NCI-H1694 (cell line): Measurements from ENCODE around the gene FOXJ1.

Source experiments
- DNase-seq: peaks from one replicate; lab custom pipeline; 2025; lab: John Stamatoyannopoulos, UW

FOXJ1 gene

DNA sequence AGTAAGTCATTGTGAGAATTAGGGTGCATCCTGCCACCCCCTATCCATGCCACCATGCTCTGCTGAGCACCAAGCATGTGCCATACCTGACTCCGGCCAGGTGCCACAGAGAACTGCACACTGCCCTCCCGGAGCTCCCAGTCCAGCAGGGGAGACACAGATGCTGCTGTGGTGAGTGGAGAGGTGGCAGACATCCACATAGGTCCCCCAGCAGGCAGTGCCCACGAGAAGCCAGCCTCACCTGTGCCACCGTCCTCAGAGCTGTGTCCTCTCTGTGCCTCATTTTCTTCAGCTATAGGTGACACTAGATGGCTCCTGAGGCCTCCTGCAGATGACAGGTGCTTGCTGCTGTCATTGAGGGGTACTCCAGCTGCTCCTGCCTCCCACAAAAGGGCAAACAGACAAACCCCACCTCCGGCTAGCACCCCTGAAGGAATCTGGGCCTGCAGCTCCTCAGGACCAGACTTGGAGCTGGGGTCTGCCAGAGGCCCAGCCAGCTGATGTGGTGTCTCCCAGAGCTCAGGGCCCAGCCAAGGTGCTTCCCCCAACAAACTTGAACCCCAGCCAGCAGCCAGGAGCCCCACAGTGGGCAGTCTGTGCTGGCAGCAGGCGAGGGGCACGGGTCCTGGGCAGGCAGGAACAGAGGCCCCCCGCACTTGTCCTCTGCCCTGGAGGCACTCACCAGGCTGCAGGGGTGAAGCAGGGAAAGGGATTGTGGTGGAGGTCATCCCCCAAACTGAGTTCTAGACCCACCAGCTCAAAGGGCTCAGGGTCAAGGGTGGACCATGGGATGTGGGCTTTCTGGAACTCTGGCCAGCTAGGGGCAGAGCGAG lies 17.1 kb downstream of the FOXJ1 start:
- DNase-seq, result no peak

DNA sequence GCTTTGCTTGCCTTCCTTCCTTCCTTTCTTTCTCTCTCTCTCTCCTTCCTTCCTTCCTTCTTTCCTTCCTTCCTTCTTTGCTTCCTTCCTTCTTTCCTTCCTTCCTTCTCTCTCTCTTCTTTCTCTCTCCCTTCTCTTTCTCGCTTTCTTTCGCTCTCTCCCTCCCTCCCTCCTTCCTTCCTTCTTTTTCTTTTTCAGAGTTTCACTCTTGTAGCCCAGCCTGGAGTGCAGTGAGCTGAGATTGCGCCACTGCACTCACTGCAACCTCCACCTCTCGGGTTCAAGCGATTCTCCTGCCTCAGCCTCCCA lies 17.9 kb downstream of the FOXJ1 start:
- DNase-seq, result no peak

GRCh38 chr17:76122431-76123190 lies 18.4 kb downstream of the FOXJ1 start:
- DNase-seq, result no peak

DNA sequence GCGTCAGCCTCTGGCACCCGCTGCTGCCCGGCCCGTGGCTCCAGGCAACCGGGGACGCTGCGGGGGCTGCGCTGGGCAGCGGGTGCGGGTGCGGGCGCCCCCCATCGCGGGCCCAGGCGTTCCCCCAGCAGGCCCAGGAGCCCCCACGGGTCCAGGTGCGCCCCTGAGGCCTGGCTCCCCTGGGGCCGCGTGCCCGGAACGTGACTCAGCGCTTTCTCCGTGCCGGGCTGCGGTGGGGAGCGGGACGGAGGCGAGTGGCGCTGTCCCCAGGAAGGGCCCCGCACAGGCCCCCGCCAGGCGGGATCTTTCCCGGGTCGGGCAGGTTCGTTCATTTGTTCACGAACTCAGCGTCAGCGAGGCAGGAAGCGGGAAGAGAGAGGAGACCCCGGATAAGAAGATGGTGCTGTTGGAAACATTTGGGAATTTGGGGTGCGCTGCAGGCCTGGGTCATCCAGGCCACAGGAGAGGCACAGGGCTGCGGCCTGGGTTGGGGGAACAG lies 19.1 kb downstream of the FOXJ1 start:
- DNase-seq, result no peak

DNA sequence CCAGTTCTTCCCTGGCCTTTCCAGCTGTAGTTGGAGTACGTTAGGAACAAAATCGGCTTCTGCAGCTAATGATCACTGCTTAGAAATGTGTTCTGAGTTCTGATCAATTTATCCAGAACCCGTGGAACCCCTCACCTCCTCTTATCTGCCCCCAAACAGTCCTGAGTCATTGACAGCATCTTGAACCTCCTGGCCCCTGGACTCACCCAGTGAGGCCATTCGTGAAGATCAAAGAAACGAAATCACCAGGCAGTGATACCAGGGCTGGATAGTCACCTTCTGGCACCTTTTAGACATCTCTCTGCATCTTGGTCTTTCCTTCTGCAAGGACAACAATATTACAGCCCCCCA lies 20.4 kb downstream of the FOXJ1 start:
- DNase-seq, result no peak

- DNase-seq, result no peak
These were observed 21.4 kb downstream of the FOXJ1 start for GRCh38 chr17:76119409-76120371.

- no peak for DNase-seq
These were observed 25.8 kb downstream of the FOXJ1 start for GRCh38 chr17:76115138-76115754.

DNA sequence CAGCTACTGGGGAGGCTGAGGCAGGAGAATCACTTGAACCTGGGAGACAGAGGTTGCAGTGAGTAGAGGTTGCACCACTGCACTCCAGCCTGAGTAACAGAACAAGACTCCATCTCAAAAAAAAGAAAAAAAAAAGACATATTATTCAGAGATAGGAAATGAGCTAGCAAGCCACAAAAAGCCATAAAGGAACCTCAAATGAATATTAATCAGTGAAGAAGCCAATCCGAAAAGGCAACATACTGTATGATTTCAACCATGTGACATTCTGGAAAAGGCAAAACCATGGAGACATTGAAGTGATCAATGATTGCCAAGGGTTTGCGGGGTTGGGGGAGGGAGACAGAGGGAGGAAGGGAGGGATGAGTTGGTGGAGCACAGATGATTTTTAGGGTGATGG lies 29.1 kb downstream of the FOXJ1 start:
- DNase-seq, result no peak

DNA sequence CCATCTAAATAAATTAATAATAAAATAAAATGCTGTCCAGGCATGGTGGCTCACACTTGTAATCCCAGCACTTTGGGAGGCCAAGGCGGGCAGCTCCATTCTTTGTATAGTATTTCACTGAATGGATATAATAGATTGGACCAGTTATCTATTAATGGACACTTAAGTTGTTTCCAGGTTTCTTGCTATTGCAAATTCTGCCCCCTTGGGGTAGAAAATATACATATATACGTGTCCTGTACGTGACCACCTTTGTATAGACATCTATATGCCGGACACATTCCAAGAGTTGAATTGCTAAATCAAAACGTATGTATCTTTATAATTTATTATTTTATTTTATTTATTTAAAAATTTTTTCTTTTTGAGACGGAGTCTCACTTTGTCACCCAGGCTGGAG lies 33.5 kb downstream of the FOXJ1 start:
- DNase-seq, result no peak

GRCh38 chr17:76106703-76107102 lies 34.3 kb downstream of the FOXJ1 start:
- DNase-seq, result no peak

GRCh38 chr17:76104896-76105231 lies 36.2 kb downstream of the FOXJ1 start:
- DNase-seq, result no peak

DNA sequence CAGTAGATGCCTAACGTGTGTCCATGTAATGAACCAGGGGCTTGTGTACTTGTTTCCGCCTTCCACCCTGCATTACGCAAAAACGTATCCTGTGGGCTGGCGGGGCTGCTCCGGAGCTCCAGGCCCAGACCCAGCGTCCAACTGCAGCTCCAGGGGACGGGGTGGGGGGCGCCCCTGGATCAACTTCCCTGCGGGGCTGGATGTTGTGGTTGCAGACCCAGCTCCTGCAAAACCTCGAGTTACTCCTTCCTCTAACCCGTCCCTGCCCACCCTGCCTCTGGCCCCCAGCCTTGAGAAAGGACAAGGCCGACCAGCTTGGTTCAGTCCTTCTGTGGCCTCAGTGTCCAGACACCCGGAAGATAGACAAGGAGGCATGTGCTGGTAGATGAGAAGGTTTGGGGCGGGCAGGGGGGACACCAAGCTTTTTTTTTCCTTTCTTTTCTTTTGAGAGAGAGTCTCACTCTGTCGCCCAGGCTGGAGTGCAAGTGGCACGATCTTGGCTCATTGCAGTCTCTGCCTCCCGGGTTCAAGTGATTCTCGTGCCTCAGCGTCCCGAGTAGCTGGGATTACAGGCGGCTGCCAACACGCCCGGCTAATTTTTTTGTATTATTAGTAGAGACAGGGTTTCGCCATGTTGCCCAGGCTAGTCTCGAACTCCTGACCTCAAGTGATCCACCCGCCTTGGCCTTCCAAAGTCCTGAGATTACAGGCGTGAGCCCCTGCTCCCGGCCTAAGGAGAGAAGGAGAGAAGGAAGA lies 36.7 kb downstream of the FOXJ1 start:
- no peak for DNase-seq

DNA sequence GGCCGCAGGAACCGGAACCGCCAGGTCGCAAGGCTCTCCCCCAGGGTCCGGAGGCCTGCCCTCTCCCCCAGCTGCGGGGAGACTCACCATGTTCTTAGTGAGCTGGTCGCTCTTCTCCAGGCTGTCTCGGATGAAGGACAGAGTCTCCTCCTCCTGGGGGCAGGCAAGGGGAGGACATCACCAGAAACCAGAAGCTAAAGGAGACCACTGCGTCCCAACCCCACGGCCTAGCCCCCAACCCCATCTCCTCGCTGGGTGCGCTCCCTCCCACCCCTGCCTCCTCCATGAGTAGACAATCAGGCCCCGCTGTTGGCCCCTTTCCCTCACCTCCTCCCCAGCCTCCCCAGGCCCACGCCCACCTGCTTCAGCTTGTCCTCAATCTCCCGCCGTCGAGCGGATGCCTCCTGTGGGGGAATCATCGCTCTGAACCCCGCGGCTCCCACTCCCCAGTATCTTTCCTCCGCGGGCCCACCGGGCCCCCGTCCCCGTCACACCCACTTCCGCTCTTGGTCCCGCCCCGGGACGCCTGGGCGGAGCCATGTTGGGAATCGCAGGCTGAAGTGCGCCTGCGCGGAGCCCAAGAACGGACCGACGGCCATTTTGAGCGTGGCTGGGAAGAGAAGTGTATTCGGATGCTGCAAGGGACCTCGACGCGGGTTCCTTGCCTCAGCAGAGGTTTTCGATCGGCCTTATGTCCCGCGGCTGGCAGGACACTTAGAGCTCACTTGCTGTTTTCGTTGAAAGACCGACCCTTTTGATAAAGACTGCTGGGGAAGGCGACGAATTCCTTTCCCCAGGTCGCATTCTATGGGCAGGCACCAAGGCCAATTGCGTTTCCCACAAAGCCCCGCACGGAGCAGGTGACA lies 37.5 kb downstream of the FOXJ1 start, which contains the start of gene EXOC7:
TSS of gene EXOC7 (minus strand) at position 514 of the 866 bp plus-strand sequence. CDS start at position 419, 95 bp downstream.
- DNase-seq, result peak; percentile 87

GRCh38 chr17:76102944-76103273 lies 38.1 kb downstream of the FOXJ1 start:
- no peak for DNase-seq

DNA sequence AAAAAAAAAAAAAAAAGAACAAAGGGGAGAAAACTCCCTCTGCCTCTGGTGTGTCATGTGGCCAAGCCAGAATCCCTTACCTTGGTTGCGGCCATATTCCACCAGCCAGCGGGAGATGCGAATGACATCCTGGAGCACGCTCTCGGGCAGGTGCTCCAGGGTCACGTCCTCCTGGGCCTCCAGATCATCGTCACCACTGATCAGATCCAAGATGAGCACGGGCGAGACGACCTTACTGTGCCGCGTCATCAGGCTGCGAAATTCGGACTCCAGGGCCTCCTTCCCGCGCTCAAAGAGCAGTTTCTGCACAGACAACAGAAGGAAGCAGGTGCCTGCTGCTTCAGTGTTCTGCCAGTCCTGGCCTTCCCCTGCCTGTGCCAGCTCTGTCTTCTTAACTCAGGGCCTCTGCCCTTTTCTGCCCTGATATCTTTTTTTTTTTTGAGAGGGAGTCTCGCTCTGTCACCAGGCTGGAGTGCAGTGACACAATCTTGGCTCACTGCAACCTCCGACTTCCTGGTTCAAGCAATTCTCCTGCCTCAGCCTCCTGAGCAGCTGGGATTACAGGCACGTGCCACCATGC lies 43.2 kb downstream of the FOXJ1 start:
- DNase-seq, result no peak

DNA sequence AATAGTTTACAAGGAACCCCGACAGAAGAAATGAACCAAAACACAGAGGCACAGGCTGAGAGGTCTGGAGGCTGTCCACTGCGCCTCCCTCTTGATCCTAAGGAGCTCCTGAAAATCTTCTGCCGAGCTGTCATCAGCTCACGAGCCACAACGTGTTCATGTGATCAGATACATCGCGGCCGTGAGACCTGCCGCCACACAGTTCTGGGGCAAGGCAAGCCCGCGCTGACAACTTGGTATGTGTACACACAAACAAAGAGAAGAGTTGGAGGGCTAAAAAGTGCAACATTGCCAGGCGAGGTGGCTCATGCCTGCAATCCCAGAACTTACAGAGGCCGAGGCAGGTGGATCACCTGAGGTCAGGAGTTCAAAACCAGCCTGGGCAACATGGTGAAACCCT lies 45.1 kb downstream of the FOXJ1 start:
- no peak for DNase-seq

GRCh38 chr17:76094046-76094445 lies 47.0 kb downstream of the FOXJ1 start:
- DNase-seq, result no peak

DNA sequence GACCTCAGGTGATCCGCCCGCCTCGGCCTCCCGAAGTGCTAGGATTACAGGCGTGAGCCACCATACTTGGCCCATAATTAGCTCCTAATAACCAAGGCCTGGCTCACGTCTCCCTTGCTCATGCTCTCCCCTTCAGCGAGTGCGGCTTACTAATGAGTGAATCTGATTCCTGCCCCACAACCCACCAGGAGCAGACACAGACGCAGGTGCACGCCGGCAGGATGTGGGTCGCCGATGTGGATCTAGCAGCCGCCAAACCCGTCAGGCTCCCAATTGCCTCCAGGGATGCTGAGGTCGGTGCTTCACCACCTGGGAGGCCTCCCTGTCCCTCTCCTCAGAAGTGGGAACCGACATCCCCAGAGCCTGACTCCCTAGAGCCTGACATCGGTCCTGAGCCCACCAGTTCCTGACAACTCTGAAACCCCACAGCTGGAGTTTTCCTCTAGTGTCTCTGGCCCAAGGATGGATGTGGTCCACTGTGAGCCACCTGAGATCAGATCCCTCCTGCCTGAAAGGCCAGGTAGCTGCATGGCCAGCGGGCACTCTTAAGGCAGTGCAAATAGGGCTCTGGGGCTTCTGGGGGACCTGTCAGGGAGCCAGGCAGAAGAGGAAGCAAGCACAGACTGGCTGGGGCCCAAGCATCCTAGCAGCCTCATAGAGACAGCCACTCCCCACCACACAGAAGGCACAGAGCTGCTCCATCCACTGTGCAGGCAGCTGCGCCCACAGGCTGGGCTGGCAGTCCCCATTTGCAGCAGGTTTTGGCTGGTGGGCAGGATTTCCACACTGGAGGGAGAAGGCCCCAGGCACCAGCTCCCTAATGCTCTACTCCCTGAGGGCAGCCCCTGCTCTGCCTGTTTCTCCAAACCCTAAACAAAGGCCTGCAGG lies 48.3 kb downstream of the FOXJ1 start:
- no peak for DNase-seq
